Measurements from ENCODE around the gene ST6GALNAC5. TPM values are rescaled to one million over a fixed set of nuclear protein-coding genes. Genes with fewer than 3 reads are reported as not detected.
A peak's percentile ranks its signal among the peaks of the same experiment; 100 is the strongest.

The ST6GALNAC5 gene
- total RNA-seq, 3 donors from 2014 or later (not counting 1 experiment from before 2014, with no cell fraction given), result not detected

- no peak for TF ChIP-seq CTCF (IDR thresholded peaks at IDR 0.05)
- Mint-ChIP-seq H3K9me3 (no peaks in the 10 kb centered on the region), H3K36me3 (no peaks in the 10 kb centered on the region), H3K4me3 (no peak overlapping the region), H3K4me1 (no peaks in the 10 kb centered on the region), H3K27me3 (ENCODE audit: low read depth in 2 of 2) (no peaks in the 10 kb centered on the region), H3K27ac (no peak overlapping the region)
- peak in 1 of 3 donors; percentile 22 for ATAC-seq
- H3K9me3 ChIP-seq (ENCODE audit: control insufficient read depth, insufficient read depth, low read length), result no peaks in the 10 kb centered on the region
- no peaks in the 10 kb centered on the region for H3K36me3 ChIP-seq (ENCODE audit: control insufficient read depth, insufficient read depth, low read length)
- H3K27me3 ChIP-seq (ENCODE audit: control insufficient read depth, insufficient read depth, low read length), result no peaks in the 10 kb centered on the region
- no peak overlapping the region for H3K27ac ChIP-seq (ENCODE audit: low read length)
- H3K4me1 ChIP-seq (ENCODE audit: control insufficient read depth, insufficient read depth, low read length), result no peaks in the 10 kb centered on the region
- DNase-seq, result no peak
- 100% methylated on average over 2 of the region's 2 CpGs for WGBS (ENCODE audit: insufficient coverage)
- intact Hi-C loops (cut with micrococcal nuclease), result no loop called here
- H3K4me3 ChIP-seq (ENCODE audit: low read length), result no peak overlapping the region
Measured at GRCh38 chr1:77026135-77026534, 158.9 kb downstream of the ST6GALNAC5 start.

- Histone ChIP-seq H3K27me3 (ENCODE audit: control insufficient read depth, insufficient read depth, low read length) (no peaks in the 10 kb centered on the region), H3K36me3 (ENCODE audit: control insufficient read depth, insufficient read depth, low read length) (no peaks in the 10 kb centered on the region), H3K4me1 (ENCODE audit: control insufficient read depth, insufficient read depth, low read length) (no peaks in the 10 kb centered on the region), H3K4me3 (ENCODE audit: low read length) (no peak overlapping the region), H3K27ac (ENCODE audit: low read length) (no peak overlapping the region), H3K9me3 (ENCODE audit: control insufficient read depth, insufficient read depth, low read length) (no peaks in the 10 kb centered on the region)
- TF ChIP-seq CTCF (IDR thresholded peaks at IDR 0.05), result no peak
- H3K4me1 Mint-ChIP-seq, result no peaks in the 10 kb centered on the region
- DNase-seq (no peak), ATAC-seq (no peak)
- WGBS (ENCODE audit: insufficient coverage), result 100% methylated on average over 1 of the region's 1 CpG
- H3K36me3 Mint-ChIP-seq, result no peaks in the 10 kb centered on the region
- H3K4me3 Mint-ChIP-seq, result no peak overlapping the region
- H3K9me3 Mint-ChIP-seq, result no peaks in the 10 kb centered on the region
- H3K27me3 Mint-ChIP-seq (ENCODE audit: low read depth in 2 of 2), result no peaks in the 10 kb centered on the region
- intact Hi-C loops (cut with micrococcal nuclease), result no loop called here
- no peak overlapping the region for H3K27ac Mint-ChIP-seq
Measured at GRCh38 chr1:77026640-77027039, 159.4 kb downstream of the ST6GALNAC5 start.

- Histone ChIP-seq H3K9me3 (ENCODE audit: control insufficient read depth, insufficient read depth, low read length) (no peaks in the 10 kb centered on the region), H3K27ac (ENCODE audit: low read length) (no peak overlapping the region), H3K4me3 (ENCODE audit: low read length) (no peak overlapping the region), H3K27me3 (ENCODE audit: control insufficient read depth, insufficient read depth, low read length) (no peaks in the 10 kb centered on the region), H3K4me1 (ENCODE audit: control insufficient read depth, insufficient read depth, low read length) (no peaks in the 10 kb centered on the region), H3K36me3 (ENCODE audit: control insufficient read depth, insufficient read depth, low read length) (no peaks in the 10 kb centered on the region)
- Mint-ChIP-seq H3K27ac (no peak overlapping the region), H3K9me3 (no peaks in the 10 kb centered on the region), H3K27me3 (ENCODE audit: low read depth in 2 of 2) (no peaks in the 10 kb centered on the region), H3K36me3 (no peaks in the 10 kb centered on the region), H3K4me3 (no peak overlapping the region), H3K4me1 (no peaks in the 10 kb centered on the region)
- WGBS (ENCODE audit: insufficient coverage), result 66% methylated on average over 1 of the region's 1 CpG
- ATAC-seq, result no peak
- no peak for TF ChIP-seq CTCF (IDR thresholded peaks at IDR 0.05)
- no peak for DNase-seq
- intact Hi-C loops (cut with micrococcal nuclease), result no loop called here
Measured at GRCh38 chr1:77027847-77028246, 160.6 kb downstream of the ST6GALNAC5 start.

GRCh38 chr1:77030401-77031105, 163.3 kb downstream of the ST6GALNAC5 start:
- Mint-ChIP-seq H3K4me1 (no peaks in the 10 kb centered on the region), H3K4me3 (no peak overlapping the region), H3K27me3 (ENCODE audit: low read depth in 2 of 2) (peaks cover 0 to 5% of the 10 kb centered on the region in 2 donors), H3K36me3 (no peaks in the 10 kb centered on the region), H3K9me3 (no peaks in the 10 kb centered on the region), H3K27ac (no peak overlapping the region)
- H3K4me3 ChIP-seq (ENCODE audit: low read length), result no peak overlapping the region
- DNase-seq (no peak), ATAC-seq (no peak)
- H3K9me3 ChIP-seq (ENCODE audit: control insufficient read depth, insufficient read depth, low read length), result no peaks in the 10 kb centered on the region
- H3K27ac ChIP-seq (ENCODE audit: low read length), result no peak overlapping the region
- H3K4me1 ChIP-seq (ENCODE audit: control insufficient read depth, insufficient read depth, low read length), result no peaks in the 10 kb centered on the region
- H3K36me3 ChIP-seq (ENCODE audit: control insufficient read depth, insufficient read depth, low read length), result no peaks in the 10 kb centered on the region
- 88% methylated on average over 5 of the region's 5 CpGs for WGBS (ENCODE audit: insufficient coverage)
- H3K27me3 ChIP-seq (ENCODE audit: control insufficient read depth, insufficient read depth, low read length), result no peaks in the 10 kb centered on the region
- intact Hi-C loops (cut with micrococcal nuclease), result no loop called here
- TF ChIP-seq CTCF (IDR thresholded peaks at IDR 0.05), result no peak
